Esophagus squamous epithelium (tissue), 4 donors: ENCODE results near the gene TP53I13.

ENCODE experiments used
- CTCF ChIP-seq, 6 experiments: fragments of 450-650 bp in 4 of 6; fragments of 200-600 bp in 2 of 6; sonication (generic) in 2 of 6; IDR thresholded peaks; one replicate each; pipeline ENCODE4 v1.5.1; 2016 to 2019; ENCODE audit warnings: antibody characterized with exemption in 6 of 6, mild to moderate bottlenecking in 4 of 6, moderate library complexity in 4 of 6
- POLR2A ChIP-seq, 4 donors: fragments of 450-650 bp; IDR thresholded peaks; one replicate each; pipeline ENCODE4 v1.6.1; 2017; ENCODE audit warnings: antibody characterized with exemption in 4 of 4, mild to moderate bottlenecking in 4 of 4, moderate library complexity in 3 of 4

- no peak for TF ChIP-seq CTCF (IDR thresholded peaks at IDR 0.05)
- TF ChIP-seq POLR2A (IDR thresholded peaks at IDR 0.05), result no peak
These were observed 53.3 kb downstream of the TP53I13 start for GRCh38 chr17:29621751-29622194.
